22Rv1 (cell line): ENCODE results near the gene SESTD1.

ENCODE experiments used
- CTCF ChIP-seq: fragments of 450-650 bp; IDR thresholded peaks from 2 replicates; pipeline ENCODE4 v1.5.1; 2017; ENCODE audit warnings: mild to moderate bottlenecking
- ZFX ChIP-seq: fragments of 450-650 bp; IDR thresholded peaks from 2 replicates; pipeline ENCODE4 v1.6.1; 2017; ENCODE audit warnings: antibody characterized with exemption, borderline replicate concordance

- TF ChIP-seq CTCF (no peak), ZFX (no peak)
Observed at GRCh38 chr2:179184610-179185009, 80.0 kb downstream of the SESTD1 start.
